CD4-positive, alpha-beta T cell (primary cell): ENCODE results near the gene KXD1. TPM values are rescaled to one million over a fixed set of nuclear protein-coding genes. Genes with fewer than 3 reads are reported as not detected.

Experiments used
- ATAC-seq: fragments of 200-7000 bp; cut with Tn5 transposase; one replicate; pipeline ENCODE4 v1.10.0; 2022; ENCODE audit warnings: mild to moderate bottlenecking; ENCODE audit not compliant: poor library complexity
- CTCF ChIA-PET: fragments of 350-600 bp; sonication (Branson Sonifier 250); formaldehyde crosslinking; loops from one replicate; lab custom pipeline; 2021; ENCODE audit warnings: antibody characterized with exemption, inconsistent platforms; lab: Charles Lee
- POLR2A ChIA-PET: fragments of 350-600 bp; sonication (Branson Sonifier 250); formaldehyde crosslinking; loops from one replicate; lab custom pipeline; 2021; ENCODE audit warnings: antibody characterized with exemption, inconsistent platforms; lab: Charles Lee
- DNase-seq, 14 experiments: peaks; one replicate each; pipeline ENCODE4 v3.0.0-alpha.2; 2013 to 2020; ENCODE audit warnings: mixed read lengths in 2 of 14
- H3K27ac ChIP-seq, 2 donors: one replicate each; pipeline versions ENCODE4 v1.5.1 to v1.7.0; 2013; ENCODE audit warnings: low read length in 2 of 2, low read depth in 1 of 2, mild to moderate bottlenecking in 1 of 2
- H3K27me3 ChIP-seq, 2 experiments: 1 replicate in 1 of 2; 2 replicates in 1 of 2; pipeline versions ENCODE4 v1.6.1 to v1.7.0; 2013; ENCODE audit warnings: low read length in 2 of 2, control low read depth in 1 of 2, mild to moderate bottlenecking in 1 of 2, moderate library complexity in 1 of 2; ENCODE audit not compliant: insufficient read depth in 2 of 2, control insufficient read depth in 1 of 2
- H3K36me3 ChIP-seq: one replicate; pipeline ENCODE4 v1.6.1; 2013; ENCODE audit warnings: low read length, control low read depth; ENCODE audit not compliant: insufficient read depth
- H3K4me1 ChIP-seq: one replicate; pipeline ENCODE4 v1.6.1; 2013; ENCODE audit warnings: low read length, control low read depth; ENCODE audit not compliant: insufficient read depth
- H3K4me3 ChIP-seq: one replicate; pipeline ENCODE4 v1.5.1; 2013; ENCODE audit warnings: mild to moderate bottlenecking, low read length, moderate library complexity
- H3K9me3 ChIP-seq, 2 experiments: 1 replicate in 1 of 2; 2 replicates in 1 of 2; pipeline versions ENCODE4 v1.6.1 to v1.7.0; 2013; ENCODE audit warnings: low read length in 2 of 2, mild to moderate bottlenecking in 2 of 2, control low read depth in 1 of 2, moderate library complexity in 1 of 2; ENCODE audit not compliant: control insufficient read depth in 1 of 2, insufficient read depth in 1 of 2
- H3K27ac Mint-ChIP-seq: one replicate; pipeline ENCODE4 v1.8.0; 2020; ENCODE audit warnings: mixed read lengths
- H3K27me3 Mint-ChIP-seq: one replicate; pipeline ENCODE4 v1.8.0; 2021; ENCODE audit warnings: mixed read lengths
- H3K36me3 Mint-ChIP-seq: one replicate; pipeline ENCODE4 v1.8.0; 2021; ENCODE audit warnings: low read depth, mixed read lengths
- H3K4me1 Mint-ChIP-seq: one replicate; pipeline ENCODE4 v1.8.0; 2021; ENCODE audit warnings: low read depth, mixed read lengths
- H3K4me3 Mint-ChIP-seq: one replicate; pipeline ENCODE4 v1.8.0; 2020; ENCODE audit warnings: mild to moderate bottlenecking, mixed read lengths
- H3K9me3 Mint-ChIP-seq: one replicate; pipeline ENCODE4 v1.8.0; 2020; ENCODE audit warnings: mixed read lengths
- intact Hi-C, 2 experiments: fragments of 100-400 bp; cut with DNase I in 1 of 2; cut with micrococcal nuclease in 1 of 2; formaldehyde crosslinking; loops; one replicate each; pipeline versions ENCODE4 v1.15.1 to v1.9.0; 2023 to 2025; cut with DNase I, micrococcal nuclease
- total RNA-seq, 174 experiments: library from RNA in 2 of 174; stranded (reverse) in 2 of 174; gene quantifications; one replicate each; pipeline ENCODE4 v1.2.3 and lab custom pipeline; 2021 to 2026
- TF ChIP-seq, protein P1 (sequence below): fragments of 200-600 bp; IDR thresholded peaks from one replicate; pipeline ENCODE4 v1.8.0; 2022; ENCODE audit warnings: antibody characterized with exemption, mild to moderate bottlenecking

KXD1 gene
- total RNA-seq, 2 experiments from 2014 or later, result 64.2 to 66.9 TPM

DNA sequence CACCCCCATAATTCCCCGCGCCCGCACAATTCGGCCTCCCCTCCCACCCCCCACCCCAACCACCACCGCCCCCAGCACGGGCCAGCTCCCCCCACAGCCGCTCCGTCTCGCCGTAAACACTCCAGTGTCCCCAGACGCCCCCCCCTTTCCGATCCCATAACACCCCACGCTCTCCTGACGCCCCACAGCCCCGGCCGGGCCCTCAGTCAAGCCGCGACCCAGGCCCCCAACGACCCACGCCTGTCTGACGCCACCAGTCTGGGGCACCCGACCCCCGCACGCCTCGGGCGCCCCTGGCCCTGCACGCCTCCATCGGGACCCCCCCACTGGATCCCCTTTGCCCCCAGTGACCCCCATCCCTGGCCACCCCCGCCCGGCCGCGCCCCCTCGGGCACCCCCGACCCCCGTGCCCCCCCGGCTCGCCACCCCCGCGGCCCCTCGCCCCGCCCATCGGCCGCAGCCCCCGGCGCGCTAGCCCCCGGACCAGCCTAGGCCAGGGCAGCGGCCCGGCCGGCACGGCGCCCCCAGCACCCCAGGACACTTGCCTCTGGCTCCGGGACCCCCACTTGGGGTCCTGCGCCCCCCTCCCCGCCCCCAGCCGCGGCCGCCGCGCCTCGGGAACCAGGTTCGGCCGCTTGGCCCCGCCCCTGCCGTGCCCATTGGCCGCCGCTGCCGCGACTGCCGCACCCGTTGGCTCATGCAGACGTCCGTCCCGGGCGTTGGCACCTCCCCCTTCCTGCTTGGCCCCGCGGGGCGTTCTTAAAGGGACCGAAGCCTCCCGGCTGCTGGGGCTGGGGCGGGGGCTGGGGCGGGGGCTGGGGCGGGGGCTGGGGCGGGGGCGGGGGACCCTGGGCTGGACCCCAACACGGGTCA, 14.5 kb upstream of the KXD1 start, which contains the start of gene FKBP8:
TSS of gene FKBP8 (minus strand) at position 633 of the 873 bp plus-strand sequence. CDS start 1,603 bp downstream, outside the sequence.
- Mint-ChIP-seq H3K9me3 (no peaks in the 10 kb centered on the region), H3K27me3 (no peaks in the 10 kb centered on the region), H3K4me1 (peaks cover 27% of the 10 kb centered on the region), H3K4me3 (peak within 1 kb of the TSS; percentile 98), H3K36me3 (peaks cover 46% of the 10 kb centered on the region), H3K27ac (peak within 1 kb of the TSS; percentile 96)
- Histone ChIP-seq H3K27ac (peak within 1 kb of the TSS; percentile 66 to 85), H3K9me3 (no peaks in the 10 kb centered on the region), H3K36me3 (peaks cover 28% of the 10 kb centered on the region), H3K27me3 (no peaks in the 10 kb centered on the region), H3K4me1 (peaks cover 28% of the 10 kb centered on the region), H3K4me3 (peak within 1 kb of the TSS; percentile 63)
- ChIA-PET CTCF (interaction anchor here (1.3 to 1.7 kb wide), 8 partner anchors 9 to 304 kb away, joined by 3 to 8 read pairs (median 5); partner anchors contain the start of genes ELL, KXD1, REX1BD and UBA52), POLR2A (interaction anchor here (0.6 to 2.3 kb wide), 18 partner anchors 14 to 289 kb away, joined by 3 to 64 read pairs (median 8); partner anchors contain the start of genes ELL, KXD1, REX1BD and UBA52)
- DNase-seq, result peak; percentile 89 to 97 (median 94)
- TF ChIP-seq, protein P1, sequence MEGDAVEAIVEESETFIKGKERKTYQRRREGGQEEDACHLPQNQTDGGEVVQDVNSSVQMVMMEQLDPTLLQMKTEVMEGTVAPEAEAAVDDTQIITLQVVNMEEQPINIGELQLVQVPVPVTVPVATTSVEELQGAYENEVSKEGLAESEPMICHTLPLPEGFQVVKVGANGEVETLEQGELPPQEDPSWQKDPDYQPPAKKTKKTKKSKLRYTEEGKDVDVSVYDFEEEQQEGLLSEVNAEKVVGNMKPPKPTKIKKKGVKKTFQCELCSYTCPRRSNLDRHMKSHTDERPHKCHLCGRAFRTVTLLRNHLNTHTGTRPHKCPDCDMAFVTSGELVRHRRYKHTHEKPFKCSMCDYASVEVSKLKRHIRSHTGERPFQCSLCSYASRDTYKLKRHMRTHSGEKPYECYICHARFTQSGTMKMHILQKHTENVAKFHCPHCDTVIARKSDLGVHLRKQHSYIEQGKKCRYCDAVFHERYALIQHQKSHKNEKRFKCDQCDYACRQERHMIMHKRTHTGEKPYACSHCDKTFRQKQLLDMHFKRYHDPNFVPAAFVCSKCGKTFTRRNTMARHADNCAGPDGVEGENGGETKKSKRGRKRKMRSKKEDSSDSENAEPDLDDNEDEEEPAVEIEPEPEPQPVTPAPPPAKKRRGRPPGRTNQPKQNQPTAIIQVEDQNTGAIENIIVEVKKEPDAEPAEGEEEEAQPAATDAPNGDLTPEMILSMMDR, result no peak
- intact Hi-C loops, result loop anchor here (1.0 to 5.0 kb wide), 2 partner anchors 21 to 44 kb away; partner anchors contain the start of genes REX1BD (in 2 of the 2) and ELL (in 1 of the 2)
- ATAC-seq, result peak; percentile 93

DNA sequence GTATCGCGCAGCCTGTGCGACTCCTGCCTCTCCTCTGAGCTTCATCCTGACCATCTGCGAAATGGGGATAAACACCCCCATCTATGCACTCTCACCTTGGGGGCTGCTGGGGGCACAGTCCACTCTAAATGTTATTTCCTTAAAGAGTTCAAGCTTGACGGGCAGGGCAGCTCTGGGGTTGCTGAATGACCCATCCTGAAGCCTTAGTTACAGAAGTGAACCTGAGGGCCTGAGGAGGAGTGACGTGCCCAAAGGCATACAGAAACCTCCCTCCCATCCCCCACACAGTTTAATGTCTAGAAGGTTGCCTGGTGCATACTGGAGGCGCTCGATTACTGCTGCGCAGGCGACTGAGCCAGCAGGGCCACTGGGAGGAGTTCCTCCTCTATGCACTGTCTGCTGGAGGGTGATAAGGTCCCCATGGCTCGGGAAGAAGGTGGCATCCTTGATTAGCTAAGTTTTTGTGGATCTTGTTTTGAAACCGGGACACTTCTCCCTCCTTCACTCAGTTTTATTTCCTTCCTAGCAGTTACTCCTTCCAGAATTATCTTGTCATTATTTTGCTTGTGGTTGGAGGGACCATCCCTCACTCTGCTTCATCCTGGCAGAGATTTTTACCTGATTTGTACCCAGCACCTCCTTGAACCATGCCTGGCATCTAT, 13.7 kb upstream of the KXD1 start:
- POLR2A ChIA-PET, result interaction anchor here (0.6 to 2.3 kb wide), 21 partner anchors 10 to 288 kb away, joined by 3 to 64 read pairs (median 3); partner anchors contain the start of genes ELL, JUND, KXD1 and REX1BD
- H3K27me3 ChIP-seq, result no peaks in the 10 kb centered on the region
- H3K4me3 Mint-ChIP-seq, result peak overlapping the region; percentile 98
- H3K9me3 Mint-ChIP-seq, result no peaks in the 10 kb centered on the region
- H3K4me1 ChIP-seq, result peaks cover 28% of the 10 kb centered on the region
- peaks cover 28% of the 10 kb centered on the region for H3K36me3 ChIP-seq
- H3K27me3 Mint-ChIP-seq, result no peaks in the 10 kb centered on the region
- H3K36me3 Mint-ChIP-seq, result peaks cover 41% of the 10 kb centered on the region
- no peaks in the 10 kb centered on the region for H3K9me3 ChIP-seq
- peak overlapping the region; percentile 66 to 85 for H3K27ac ChIP-seq
- intact Hi-C loops, result loop anchor here (1.0 to 5.0 kb wide), 5 partner anchors 13 to 43 kb away; partner anchors contain the start of genes ELL (in 2 of the 2), KXD1 (in 2 of the 2), REX1BD (in 2 of the 2) and UBA52 (in 1 of the 2)
- CTCF ChIA-PET, result interaction anchor here (0.9 to 1.7 kb wide), 11 partner anchors 8 to 521 kb away, joined by 3 to 8 read pairs (median 4); partner anchors contain the start of genes ELL, KXD1, REX1BD and UBA52
- peaks cover 27% of the 10 kb centered on the region for H3K4me1 Mint-ChIP-seq
- peak overlapping the region; percentile 63 for H3K4me3 ChIP-seq
- H3K27ac Mint-ChIP-seq, result peak overlapping the region; percentile 96
- peak; percentile 59 to 94 (median 66) for DNase-seq
- TF ChIP-seq, protein P1, result peak; percentile 14
- ATAC-seq, result peak; percentile 81

DNA sequence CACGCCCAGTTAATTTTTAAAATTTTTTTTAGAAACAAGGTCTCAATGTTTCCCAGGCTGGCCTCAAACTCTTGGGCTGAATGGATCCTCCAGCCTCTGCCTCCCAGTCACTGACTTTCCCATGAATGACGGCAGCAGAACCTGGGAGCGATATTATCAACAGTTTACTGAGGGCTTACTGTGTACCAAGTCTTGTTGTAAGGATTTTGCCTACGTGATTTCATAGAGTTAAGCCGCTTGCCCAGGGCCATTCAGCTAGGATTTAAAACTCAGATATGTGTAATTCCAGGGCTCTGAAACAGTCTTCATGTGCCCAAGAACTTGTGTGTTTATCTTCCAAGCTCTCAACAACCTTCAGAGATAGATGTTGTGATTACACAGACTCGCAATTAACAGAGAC, 6.0 kb upstream of the KXD1 start:
- no peak overlapping the region for H3K27ac ChIP-seq
- no peaks in the 10 kb centered on the region for H3K36me3 ChIP-seq
- ATAC-seq (no peak), DNase-seq (no peak)
- TF ChIP-seq, protein P1, result no peak
- H3K27me3 ChIP-seq, result no peaks in the 10 kb centered on the region
- no peak overlapping the region for H3K4me3 Mint-ChIP-seq
- no peaks in the 10 kb centered on the region for H3K9me3 ChIP-seq
- H3K27ac Mint-ChIP-seq, result no peak overlapping the region
- intact Hi-C loops, result no loop called here
- H3K4me1 ChIP-seq, result peaks cover under 1% of the 10 kb centered on the region
- no peaks in the 10 kb centered on the region for H3K9me3 Mint-ChIP-seq
- CTCF ChIA-PET, result interaction anchor here (1.2 to 1.5 kb wide), 2 partner anchors 8 to 65 kb away, joined by 3 read pairs; partner anchors contain the start of gene FKBP8
- no peaks in the 10 kb centered on the region for H3K36me3 Mint-ChIP-seq
- no peaks in the 10 kb centered on the region for H3K27me3 Mint-ChIP-seq
- H3K4me1 Mint-ChIP-seq, result no peaks in the 10 kb centered on the region
- POLR2A ChIA-PET, result interaction anchor here (0.7 kb wide), 1 partner anchor 368 kb away, joined by 3 read pairs; the partner anchor contains the start of genes COPE and DDX49
- no peak overlapping the region for H3K4me3 ChIP-seq
